RCC 7860 (cell line): Measurements from ENCODE around the gene CMSS1.

ENCODE experiments used
- DNase-seq: peaks from one replicate; pipeline ENCODE4 v3.0.0-alpha.2; 2015; ENCODE audit warnings: low spot score
- FAIRE-seq: peaks from 2 replicates; lab custom pipeline; 2012; peaks lifted over from hg19 to GRCh38; lab: Jason Lieb, UNC

CMSS1 gene

GRCh38 chr3:100097919-100098783 is 280.5 kb downstream of the CMSS1 start:
- DNase-seq (no peak), FAIRE-seq (no peak)

GRCh38 chr3:100098784-100099070 is 281.1 kb downstream of the CMSS1 start:
- no peak for DNase-seq
- FAIRE-seq, result peak; percentile 62

GRCh38 chr3:100099621-100100020 is 282.0 kb downstream of the CMSS1 start:
- no peak for DNase-seq
- FAIRE-seq, result no peak

- no peak for FAIRE-seq
- DNase-seq, result no peak
Measured at GRCh38 chr3:100100425-100100824, 282.8 kb downstream of the CMSS1 start.

- DNase-seq (no peak), FAIRE-seq (no peak)
Measured at GRCh38 chr3:100102757-100103156, 285.1 kb downstream of the CMSS1 start.

- DNase-seq (peak; percentile 90), FAIRE-seq (peak; percentile 96)
Measured at GRCh38 chr3:100103558-100104441, 286.1 kb downstream of the CMSS1 start.

- FAIRE-seq, result no peak
Measured at GRCh38 chr3:100104442-100104798, 286.8 kb downstream of the CMSS1 start.

GRCh38 chr3:100104817-100105413 is 287.3 kb downstream of the CMSS1 start:
- FAIRE-seq, result no peak

More at GRCh38 chr3:100104442-100104798, 286.8 kb downstream of the CMSS1 start:
- no peak for DNase-seq

GRCh38 chr3:100105501-100105900 is 287.8 kb downstream of the CMSS1 start:
- DNase-seq (no peak), FAIRE-seq (no peak)

More at GRCh38 chr3:100104817-100105413, 287.3 kb downstream of the CMSS1 start:
- DNase-seq, result no peak

- no peak for DNase-seq
- no peak for FAIRE-seq
Measured at GRCh38 chr3:100106094-100106493, 288.4 kb downstream of the CMSS1 start.

- FAIRE-seq, result peak; percentile 22
Measured at GRCh38 chr3:100106531-100107141, 289.0 kb downstream of the CMSS1 start.

GRCh38 chr3:100107221-100107814 is 289.7 kb downstream of the CMSS1 start:
- DNase-seq, result peak; percentile 30
- peak; percentile 75 for FAIRE-seq

More at GRCh38 chr3:100106531-100107141, 289.0 kb downstream of the CMSS1 start:
- no peak for DNase-seq

GRCh38 chr3:100108464-100109079 is 290.9 kb downstream of the CMSS1 start:
- DNase-seq (no peak), FAIRE-seq (no peak)

- FAIRE-seq (no peak), DNase-seq (no peak)
Measured at GRCh38 chr3:100110162-100110561, 292.5 kb downstream of the CMSS1 start.

GRCh38 chr3:100111728-100112127 is 294.1 kb downstream of the CMSS1 start:
- FAIRE-seq, result no peak
- no peak for DNase-seq

- DNase-seq, result no peak
- FAIRE-seq, result no peak
Measured at GRCh38 chr3:100113723-100114412, 296.2 kb downstream of the CMSS1 start.

GRCh38 chr3:100114413-100115030 is 296.9 kb downstream of the CMSS1 start, which contains the start of gene FILIP1L:
Gene FILIP1L (minus strand): TSS chr3:100114501.
- FAIRE-seq (no peak), DNase-seq (no peak)

GRCh38 chr3:100117093-100117492 is 299.4 kb downstream of the CMSS1 start:
- FAIRE-seq (no peak), DNase-seq (no peak)

- FAIRE-seq (no peak), DNase-seq (no peak)
Measured at GRCh38 chr3:100120012-100120411, 302.4 kb downstream of the CMSS1 start.
